CD14-positive monocyte (primary cell): ENCODE measurements around the gene CGNL1. TPM values are rescaled to one million over a fixed set of nuclear protein-coding genes. Genes with fewer than 3 reads are reported as not detected.

ENCODE experiments used
- DNase-seq, 3 donors: peaks; one replicate each; pipeline ENCODE4 v3.0.0-alpha.2; 2011 to 2022
- H2AFZ ChIP-seq: 2 replicates; pipeline ENCODE4 v1.6.0; 2012; ENCODE audit warnings: mild to moderate bottlenecking, low read depth, low read length, inconsistent platforms; ENCODE audit not compliant: insufficient read depth, poor library complexity, severe bottlenecking
- H3K27ac ChIP-seq, 2 donors: 1 replicate in 1 of 2; 2 replicates in 1 of 2; pipeline ENCODE4 v1.5.1; 2012 to 2013; ENCODE audit warnings: low read length in 2 of 2, control low read depth in 1 of 2, inconsistent platforms in 1 of 2, low read depth in 1 of 2, mild to moderate bottlenecking in 1 of 2
- H3K27me3 ChIP-seq, 2 donors: one replicate each; pipeline versions ENCODE4 v1.6.0 to v1.6.1; 2011 to 2013; ENCODE audit warnings: low read length in 2 of 2; ENCODE audit not compliant: control insufficient read depth in 2 of 2, insufficient read depth in 2 of 2
- H3K36me3 ChIP-seq, 2 donors: replicated peaks in 1 of 2; 1 replicate in 1 of 2; 2 replicates in 1 of 2; pipeline versions ENCODE4 v1.5.1 to v1.6.1; 2012 to 2013; ENCODE audit warnings: low read length in 2 of 2, control low read depth in 1 of 2, inconsistent platforms in 1 of 2, mild to moderate bottlenecking in 1 of 2; ENCODE audit not compliant: insufficient read depth in 2 of 2, control insufficient read depth in 1 of 2
- H3K4me1 ChIP-seq, 2 donors: 1 replicate in 1 of 2; 2 replicates in 1 of 2; pipeline versions ENCODE4 v1.5.1 to v1.6.1; 2012 to 2013; ENCODE audit warnings: low read length in 2 of 2, control low read depth in 1 of 2, inconsistent platforms in 1 of 2, mild to moderate bottlenecking in 1 of 2, moderate library complexity in 1 of 2; ENCODE audit not compliant: insufficient read depth in 2 of 2, control insufficient read depth in 1 of 2
- H3K4me2 ChIP-seq: replicated peaks from 2 replicates; pipeline ENCODE3; 2012; ENCODE audit warnings: low read length, moderate library complexity, mild to moderate bottlenecking; ENCODE audit not compliant: poor library complexity, severe bottlenecking; ENCODE audit errors: extremely low read depth
- H3K4me3 ChIP-seq, 3 experiments: fragments of 200-600 bp in 1 of 3; sonication (generic) in 1 of 3; replicated peaks in 1 of 3; 1 replicate in 2 of 3; 2 replicates in 1 of 3; pipeline ENCODE4 v1.5.1; 2011 to 2013; ENCODE audit warnings: low read length in 3 of 3, mild to moderate bottlenecking in 3 of 3, control low read depth in 2 of 3, low read depth in 2 of 3, inconsistent platforms in 1 of 3, moderate library complexity in 1 of 3
- H3K79me2 ChIP-seq: 2 replicates; pipeline ENCODE4 v1.6.0; 2012; ENCODE audit warnings: mild to moderate bottlenecking, control low read depth, inconsistent platforms, low read length, moderate library complexity; ENCODE audit not compliant: insufficient read depth
- H3K9ac ChIP-seq: 2 replicates; pipeline ENCODE4 v1.6.0; 2017; ENCODE audit warnings: low read length, mild to moderate bottlenecking; ENCODE audit not compliant: insufficient read depth, poor library complexity, severe bottlenecking
- H3K9me3 ChIP-seq, 2 donors: replicated peaks in 1 of 2; 1 replicate in 1 of 2; 2 replicates in 1 of 2; pipeline versions ENCODE4 v1.5.1 to v1.6.1; 2012 to 2013; ENCODE audit warnings: low read length in 2 of 2, control low read depth in 1 of 2; ENCODE audit not compliant: control insufficient read depth in 1 of 2, insufficient read depth in 1 of 2
- H4K20me1 ChIP-seq: 2 replicates; pipeline ENCODE4 v1.6.0; 2012; ENCODE audit warnings: mild to moderate bottlenecking, low read length, control low read depth, moderate library complexity; ENCODE audit not compliant: insufficient read depth
- H3K27ac Mint-ChIP-seq, 7 donors: one replicate each; pipeline ENCODE4 v1.8.0; 2020; ENCODE audit warnings: mild to moderate bottlenecking in 7 of 7, mixed read lengths in 7 of 7, moderate library complexity in 6 of 7, inconsistent platforms in 2 of 7
- H3K27me3 Mint-ChIP-seq, 3 donors: one replicate each; pipeline ENCODE4 v1.8.0; 2021 to 2022; ENCODE audit warnings: low read depth in 3 of 3, mild to moderate bottlenecking in 3 of 3, mixed read lengths in 3 of 3, moderate library complexity in 3 of 3, inconsistent platforms in 1 of 3
- H3K36me3 Mint-ChIP-seq, 2 donors: one replicate each; pipeline ENCODE4 v1.8.0; 2020; ENCODE audit warnings: mixed read lengths in 2 of 2, inconsistent platforms in 1 of 2, mild to moderate bottlenecking in 1 of 2
- H3K4me1 Mint-ChIP-seq: one replicate; pipeline ENCODE4 v1.8.0; 2020; ENCODE audit warnings: mild to moderate bottlenecking, mixed read lengths
- H3K4me3 Mint-ChIP-seq, 2 donors: one replicate each; pipeline ENCODE4 v1.8.0; 2020; ENCODE audit warnings: mild to moderate bottlenecking in 2 of 2, mixed read lengths in 2 of 2, moderate library complexity in 1 of 2
- H3K9me3 Mint-ChIP-seq, 7 donors: one replicate each; pipeline ENCODE4 v1.8.0; 2020 to 2022; ENCODE audit warnings: mixed read lengths in 7 of 7, mild to moderate bottlenecking in 6 of 7, moderate library complexity in 6 of 7, inconsistent platforms in 2 of 7
- CTCF ChIP-seq: fragments of 200-600 bp; IDR thresholded peaks from one replicate; pipeline ENCODE4 v1.8.0; 2022; ENCODE audit warnings: antibody characterized with exemption, mild to moderate bottlenecking
- WGBS: methylation state at CpG from one replicate; pipeline ENCODE4 v1.1.5; 2013; ENCODE audit warnings: missing lambda C conversion rate; ENCODE audit not compliant: insufficient coverage; 5-methylcytosine and 5-hydroxymethylcytosine counted together
- intact Hi-C, 2 donors: fragments of 100-400 bp; cut with micrococcal nuclease; formaldehyde crosslinking; loops; one replicate each; pipeline versions ENCODE4 v1.15.0 to v1.15.1; 2023
- polyA plus RNA-seq, 3 donors: library from polyadenylated mRNA; depleted of rRNA in 1 of 3; unstranded in 2 of 3; stranded (reverse) in 1 of 3; fragments of 300-500 nt in 2 of 3; fragments of >200 nt in 1 of 3; fragmentation: Illumina TruSeq in 2 of 3; gene quantifications; 1 replicate in 2 of 3; 2 replicates in 1 of 3; pipeline ENCODE4 v1.2.3, GENCODE V29; 2012 to 2021

CGNL1 gene
- polyA plus RNA-seq, 3 donors = not detected

- no peaks in the 10 kb centered on the region for H3K36me3 ChIP-seq
- no peaks in the 10 kb centered on the region for H3K9me3 ChIP-seq
- Mint-ChIP-seq H3K4me3 (no peak overlapping the region), H3K27me3 (peaks cover 0 to 3% (median 2%) of the 10 kb centered on the region in 3 donors), H3K4me1 (no peaks in the 10 kb centered on the region), H3K27ac (no peak overlapping the region), H3K36me3 (no peaks in the 10 kb centered on the region), H3K9me3 (peaks cover 0 to 9% (median 0%) of the 10 kb centered on the region in 7 donors)
- no peak overlapping the region for H2AFZ ChIP-seq
- no peaks in the 10 kb centered on the region for H3K79me2 ChIP-seq
- H3K9ac ChIP-seq = no peak overlapping the region
- no peak overlapping the region for H3K4me2 ChIP-seq
- TF ChIP-seq CTCF = no peak
- no peaks in the 10 kb centered on the region for H4K20me1 ChIP-seq
- DNase-seq = no peak
- intact Hi-C loops = no loop called here
- H3K27me3 ChIP-seq = no peaks in the 10 kb centered on the region
- H3K4me1 ChIP-seq = no peaks in the 10 kb centered on the region
- no peak overlapping the region for H3K4me3 ChIP-seq
- H3K27ac ChIP-seq = no peak overlapping the region
Measured at GRCh38 chr15:57538265-57538529, 161.9 kb downstream of the CGNL1 start.

- H3K27ac ChIP-seq = no peak overlapping the region
- no peak for DNase-seq
- no peaks in the 10 kb centered on the region for H3K36me3 Mint-ChIP-seq
- no peak overlapping the region for H3K9ac ChIP-seq
- H3K27ac Mint-ChIP-seq = no peak overlapping the region
- H3K79me2 ChIP-seq = no peaks in the 10 kb centered on the region
- H3K9me3 Mint-ChIP-seq = peaks cover 0 to 9% (median 0%) of the 10 kb centered on the region in 7 donors
- intact Hi-C loops = no loop called here
- H4K20me1 ChIP-seq = no peaks in the 10 kb centered on the region
- no peak for TF ChIP-seq CTCF
- no peaks in the 10 kb centered on the region for H3K4me1 Mint-ChIP-seq
- no peak overlapping the region for H3K4me3 Mint-ChIP-seq
- H3K4me2 ChIP-seq = no peak overlapping the region
- H3K27me3 Mint-ChIP-seq = peaks cover 0 to 3% (median 2%) of the 10 kb centered on the region in 3 donors
- no peak overlapping the region for H3K4me3 ChIP-seq
- H3K27me3 ChIP-seq = no peaks in the 10 kb centered on the region
- no peaks in the 10 kb centered on the region for H3K4me1 ChIP-seq
- no peaks in the 10 kb centered on the region for H3K36me3 ChIP-seq
- WGBS = 92% methylated on average over 7 of the region's 9 CpGs
- no peak overlapping the region for H2AFZ ChIP-seq
- H3K9me3 ChIP-seq = no peaks in the 10 kb centered on the region
Measured at GRCh38 chr15:57538821-57539220, 162.5 kb downstream of the CGNL1 start.
